Suprapubic skin (tissue), 4 donors: Measurements from ENCODE around the gene WFDC12. TPM values are rescaled to one million over a fixed set of nuclear protein-coding genes. Genes with fewer than 3 reads are reported as not detected.

Experiments used
- DNase-seq, 2 donors: peaks; one replicate each; pipeline ENCODE4 v3.0.0-alpha.2; 2019; ENCODE audit warnings: low spot score in 2 of 2
- H3K27ac ChIP-seq: fragments of 200-600 bp; sonication (generic); one replicate; pipeline ENCODE4 v1.5.1; 2019
- H3K27me3 ChIP-seq: fragments of 200-600 bp; sonication (generic); one replicate; pipeline ENCODE4 v1.5.1; 2019
- H3K36me3 ChIP-seq: fragments of 200-600 bp; sonication (generic); one replicate; pipeline ENCODE4 v1.5.1; 2019
- H3K4me1 ChIP-seq: fragments of 200-600 bp; sonication (generic); one replicate; pipeline ENCODE4 v1.5.1; 2019
- H3K4me3 ChIP-seq: fragments of 200-600 bp; sonication (generic); one replicate; pipeline ENCODE4 v1.5.1; 2019; ENCODE audit warnings: mild to moderate bottlenecking
- H3K9me3 ChIP-seq: fragments of 200-600 bp; sonication (generic); one replicate; pipeline ENCODE4 v1.5.1; 2019
- CTCF ChIP-seq, 2 donors: fragments of 200-600 bp in 1 of 2; fragments of 450-650 bp in 1 of 2; sonication (generic) in 1 of 2; IDR thresholded peaks; one replicate each; pipeline ENCODE4 v1.5.1; 2016 to 2019; ENCODE audit warnings: antibody characterized with exemption in 2 of 2, mild to moderate bottlenecking in 1 of 2, moderate library complexity in 1 of 2
- EP300 ChIP-seq: sonication (generic); formaldehyde crosslinking; IDR thresholded peaks from one replicate; pipeline ENCODE4 v1.6.1; 2017; ENCODE audit warnings: antibody characterized with exemption
- POLR2A ChIP-seq, 2 donors: fragments of 450-650 bp; IDR thresholded peaks; one replicate each; pipeline ENCODE4 v1.6.1; 2017; ENCODE audit warnings: antibody characterized with exemption in 2 of 2, mild to moderate bottlenecking in 2 of 2, moderate library complexity in 2 of 2
- POLR2AphosphoS5 ChIP-seq, 3 donors: sonication (generic); formaldehyde crosslinking; IDR thresholded peaks; one replicate each; pipeline ENCODE4 v1.6.1; 2017; ENCODE audit warnings: antibody characterized with exemption in 3 of 3
- WGBS: methylation state at CpG from one replicate; pipeline ENCODE4 v1.1.5; 2018; 5-methylcytosine and 5-hydroxymethylcytosine counted together
- total RNA-seq, 4 donors: library from RNA; depleted of rRNA; stranded (reverse); fragments of >200 nt; gene quantifications; one replicate each; pipeline ENCODE4 v1.1.0, GENCODE V29; 2016

WFDC12 gene
- total RNA-seq, 4 donors from 2014 or later: 0.98 to 7.6 (median 2.3) TPM; not detected in 1

- Histone ChIP-seq H3K27ac (no peak overlapping the region), H3K4me3 (no peak overlapping the region), H3K4me1 (peaks cover under 1% of the 10 kb centered on the region), H3K36me3 (no peaks in the 10 kb centered on the region), H3K27me3 (no peaks in the 10 kb centered on the region), H3K9me3 (no peaks in the 10 kb centered on the region)
- 92% methylated on average over 3 of the region's 3 CpGs for WGBS
- no peak for DNase-seq
- no peak for TF ChIP-seq EP300
- TF ChIP-seq POLR2A (IDR thresholded peaks at IDR 0.05): no peak
- TF ChIP-seq POLR2AphosphoS5 (IDR thresholded peaks at IDR 0.05): no peak
- TF ChIP-seq CTCF (IDR thresholded peaks at IDR 0.05): no peak
These were observed 33.8 kb downstream of the WFDC12 start for GRCh38 chr20:45090481-45090880.

GRCh38 chr20:45088247-45088646, 36.0 kb downstream of the WFDC12 start:
- Histone ChIP-seq H3K4me3 (no peak overlapping the region), H3K27me3 (no peaks in the 10 kb centered on the region), H3K36me3 (no peaks in the 10 kb centered on the region), H3K9me3 (no peaks in the 10 kb centered on the region), H3K27ac (no peak overlapping the region), H3K4me1 (no peaks in the 10 kb centered on the region)
- DNase-seq: no peak
- no peak for TF ChIP-seq POLR2AphosphoS5 (IDR thresholded peaks at IDR 0.05)
- TF ChIP-seq POLR2A (IDR thresholded peaks at IDR 0.05): no peak
- TF ChIP-seq EP300: no peak
- TF ChIP-seq CTCF (IDR thresholded peaks at IDR 0.05): no peak
- whole genome bisulfite sequencing: 42% methylated on average over 7 of the region's 7 CpGs

GRCh38 chr20:45087814-45088213, 36.5 kb downstream of the WFDC12 start:
- Histone ChIP-seq H3K36me3 (no peaks in the 10 kb centered on the region), H3K27me3 (no peaks in the 10 kb centered on the region), H3K9me3 (no peaks in the 10 kb centered on the region), H3K27ac (no peak overlapping the region), H3K4me1 (no peaks in the 10 kb centered on the region), H3K4me3 (no peak overlapping the region)
- TF ChIP-seq EP300 (no peak), CTCF (IDR thresholded peaks at IDR 0.05) (no peak), POLR2AphosphoS5 (IDR thresholded peaks at IDR 0.05) (no peak), POLR2A (IDR thresholded peaks at IDR 0.05) (no peak)
- WGBS: 38% methylated on average over 1 of the region's 1 CpG
- DNase-seq: no peak

GRCh38 chr20:45087097-45087790, 37.0 kb downstream of the WFDC12 start:
- Histone ChIP-seq H3K36me3 (no peaks in the 10 kb centered on the region), H3K4me3 (no peak overlapping the region), H3K27ac (no peak overlapping the region), H3K9me3 (no peaks in the 10 kb centered on the region), H3K4me1 (no peaks in the 10 kb centered on the region), H3K27me3 (no peaks in the 10 kb centered on the region)
- DNase-seq: no peak
- WGBS: 77% methylated on average over 3 of the region's 3 CpGs
- no peak for TF ChIP-seq CTCF (IDR thresholded peaks at IDR 0.05)
- TF ChIP-seq POLR2A (IDR thresholded peaks at IDR 0.05): no peak

- no peak overlapping the region for H3K4me3 ChIP-seq
- WGBS: 94% methylated on average over 1 of the region's 1 CpG
- H3K27me3 ChIP-seq: no peaks in the 10 kb centered on the region
- H3K27ac ChIP-seq: no peak overlapping the region
- H3K4me1 ChIP-seq: no peaks in the 10 kb centered on the region
- TF ChIP-seq EP300 (no peak), CTCF (IDR thresholded peaks at IDR 0.05) (no peak), POLR2AphosphoS5 (IDR thresholded peaks at IDR 0.05) (no peak), POLR2A (IDR thresholded peaks at IDR 0.05) (no peak)
- no peak for DNase-seq
- no peaks in the 10 kb centered on the region for H3K9me3 ChIP-seq
- H3K36me3 ChIP-seq: peaks cover 11% of the 10 kb centered on the region
These were observed 38.4 kb downstream of the WFDC12 start for GRCh38 chr20:45085867-45086266.
